Left ventricle myocardium inferior (tissue), 1 donor: ENCODE results near the gene DPP6. TPM values are rescaled to one million over a fixed set of nuclear protein-coding genes. Genes with fewer than 3 reads are reported as not detected.

Experiments
- DNase-seq: peaks from one replicate; pipeline ENCODE4 v3.0.0-alpha.2; 2020
- H3K27ac ChIP-seq: fragments of 200-600 bp; replicated peaks from 2 replicates; pipeline ENCODE4 v1.8.0; 2021
- H3K27me3 ChIP-seq: fragments of 200-600 bp; 2 replicates; pipeline ENCODE4 v1.8.0; 2021; ENCODE audit warnings: low read depth
- H3K36me3 ChIP-seq: fragments of 200-600 bp; 2 replicates; pipeline ENCODE4 v1.8.0; 2021
- H3K4me1 ChIP-seq: fragments of 200-600 bp; 2 replicates; pipeline ENCODE4 v1.8.0; 2021
- H3K4me3 ChIP-seq: fragments of 200-600 bp; 2 replicates; pipeline ENCODE4 v1.8.0; 2021; ENCODE audit warnings: mild to moderate bottlenecking, moderate library complexity
- H3K9me3 ChIP-seq: fragments of 200-600 bp; replicated peaks from 2 replicates; pipeline ENCODE4 v1.8.0; 2021
- intact Hi-C: fragments of 100-400 bp; cut with micrococcal nuclease; formaldehyde crosslinking; loops from one replicate; pipeline ENCODE4 v1.11.0; 2022
- total RNA-seq: library from RNA; stranded (reverse); fragmentation: NEBNext Ultra II Directional; extraction: Animal tissue kit (Norgen Biotek cat#: 25700); gene quantifications from one replicate; pipeline ENCODE4 v1.2.1, GENCODE V29; 2021
- TF ChIP-seq, protein P1 (sequence below): fragments of 200-600 bp; IDR thresholded peaks from 2 replicates; pipeline ENCODE4 v1.8.0; 2021; ENCODE audit warnings: antibody characterized with exemption, mild to moderate bottlenecking, borderline replicate concordance
- donor health status: DM: no; HTN: yes; CAD: no; lungs with severe emphysema.

Gene DPP6
- total RNA-seq, 1 donor from 2014 or later: 0.25 TPM

DNA sequence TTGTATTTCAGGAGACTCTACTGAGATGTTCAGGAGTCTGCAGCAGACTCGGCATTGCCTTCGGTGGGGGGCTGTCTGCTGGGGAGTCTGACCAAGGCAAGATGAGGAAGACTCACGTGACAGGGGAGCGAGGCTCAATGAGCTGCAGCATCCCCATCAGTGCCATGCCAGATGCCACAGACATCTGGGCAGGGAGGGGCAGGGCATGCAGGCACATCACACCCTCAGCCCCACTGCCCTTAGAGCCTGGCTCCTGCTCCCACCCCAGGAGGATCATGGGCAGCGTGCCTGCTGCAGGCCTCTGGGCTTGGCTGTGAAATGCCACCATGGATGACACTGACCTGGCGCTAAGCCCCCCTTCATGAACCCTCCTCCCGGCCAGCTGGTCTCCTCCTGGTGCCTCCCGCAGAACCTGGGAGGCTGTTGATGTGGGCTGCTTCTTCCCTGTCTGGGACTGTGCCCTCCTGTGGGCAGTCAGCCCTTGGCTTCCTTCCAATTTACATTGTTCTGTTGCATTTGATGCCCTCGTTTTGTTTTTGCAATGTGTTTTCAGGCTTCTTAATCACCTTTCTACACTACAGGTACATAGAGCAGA lies 715.7 kb downstream of the DPP6 start:
- Histone ChIP-seq H3K4me3 (no peak overlapping the region), H3K27ac (no peak overlapping the region), H3K4me1 (no peaks in the 10 kb centered on the region), H3K36me3 (no peaks in the 10 kb centered on the region), H3K27me3 (peaks cover 67% of the 10 kb centered on the region), H3K9me3 (no peaks in the 10 kb centered on the region)
- DNase-seq: no peak
- TF ChIP-seq, protein P1, sequence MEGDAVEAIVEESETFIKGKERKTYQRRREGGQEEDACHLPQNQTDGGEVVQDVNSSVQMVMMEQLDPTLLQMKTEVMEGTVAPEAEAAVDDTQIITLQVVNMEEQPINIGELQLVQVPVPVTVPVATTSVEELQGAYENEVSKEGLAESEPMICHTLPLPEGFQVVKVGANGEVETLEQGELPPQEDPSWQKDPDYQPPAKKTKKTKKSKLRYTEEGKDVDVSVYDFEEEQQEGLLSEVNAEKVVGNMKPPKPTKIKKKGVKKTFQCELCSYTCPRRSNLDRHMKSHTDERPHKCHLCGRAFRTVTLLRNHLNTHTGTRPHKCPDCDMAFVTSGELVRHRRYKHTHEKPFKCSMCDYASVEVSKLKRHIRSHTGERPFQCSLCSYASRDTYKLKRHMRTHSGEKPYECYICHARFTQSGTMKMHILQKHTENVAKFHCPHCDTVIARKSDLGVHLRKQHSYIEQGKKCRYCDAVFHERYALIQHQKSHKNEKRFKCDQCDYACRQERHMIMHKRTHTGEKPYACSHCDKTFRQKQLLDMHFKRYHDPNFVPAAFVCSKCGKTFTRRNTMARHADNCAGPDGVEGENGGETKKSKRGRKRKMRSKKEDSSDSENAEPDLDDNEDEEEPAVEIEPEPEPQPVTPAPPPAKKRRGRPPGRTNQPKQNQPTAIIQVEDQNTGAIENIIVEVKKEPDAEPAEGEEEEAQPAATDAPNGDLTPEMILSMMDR: no peak
- intact Hi-C loops: no loop called here

DNA sequence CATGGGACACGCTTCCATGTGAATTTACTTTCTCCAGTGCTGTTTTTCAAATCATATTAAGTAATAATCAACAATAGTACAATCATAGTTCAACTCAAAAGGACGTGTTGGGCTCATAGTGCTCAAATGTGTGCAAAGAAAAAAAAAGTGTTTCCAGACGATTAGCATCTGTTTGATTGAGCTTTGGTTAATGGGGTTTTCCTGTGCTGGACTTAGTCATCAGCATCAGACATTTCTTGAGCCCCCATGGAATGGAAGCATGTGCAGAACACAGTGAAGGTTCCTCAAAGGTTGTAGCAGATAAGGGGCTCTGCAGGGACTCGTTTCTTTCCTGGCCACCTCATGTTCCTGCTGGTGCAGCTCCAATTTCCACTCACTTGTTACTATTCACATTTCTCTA lies 716.8 kb downstream of the DPP6 start:
- no peaks in the 10 kb centered on the region for H3K4me1 ChIP-seq
- H3K36me3 ChIP-seq: no peaks in the 10 kb centered on the region
- intact Hi-C loops: no loop called here
- TF ChIP-seq, protein P1: no peak
- no peak overlapping the region for H3K27ac ChIP-seq
- no peak overlapping the region for H3K4me3 ChIP-seq
- no peaks in the 10 kb centered on the region for H3K9me3 ChIP-seq
- H3K27me3 ChIP-seq: peaks cover 60% of the 10 kb centered on the region
- DNase-seq: no peak

DNA sequence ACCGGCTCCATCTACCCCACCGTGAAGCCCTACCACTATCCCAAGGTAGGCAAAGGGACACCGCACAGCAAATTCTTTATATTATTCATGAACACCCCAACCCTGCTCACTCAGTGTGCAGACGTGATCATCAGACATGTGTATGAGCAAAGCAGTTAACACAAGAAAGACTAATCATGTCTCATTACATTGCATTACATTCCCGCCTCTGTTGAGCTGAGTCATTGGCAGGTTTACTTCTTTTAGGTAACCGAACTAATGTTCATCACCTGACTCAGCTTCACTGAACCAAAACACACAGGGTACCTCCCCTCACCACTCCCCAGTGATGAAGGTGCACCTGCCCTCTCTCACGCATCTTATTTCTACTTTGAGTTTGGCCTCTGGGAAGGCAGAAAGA lies 717.3 kb downstream of the DPP6 start:
- no peak for DNase-seq
- intact Hi-C loops: no loop called here
- Histone ChIP-seq H3K27ac (no peak overlapping the region), H3K27me3 (peaks cover 55% of the 10 kb centered on the region), H3K9me3 (no peaks in the 10 kb centered on the region), H3K36me3 (no peaks in the 10 kb centered on the region), H3K4me1 (no peaks in the 10 kb centered on the region), H3K4me3 (no peak overlapping the region)
- TF ChIP-seq, protein P1: no peak

- H3K36me3 ChIP-seq: no peaks in the 10 kb centered on the region
- no peak for DNase-seq
- no peaks in the 10 kb centered on the region for H3K9me3 ChIP-seq
- H3K4me3 ChIP-seq: no peak overlapping the region
- no peaks in the 10 kb centered on the region for H3K4me1 ChIP-seq
- intact Hi-C loops: no loop called here
- H3K27ac ChIP-seq: no peak overlapping the region
- TF ChIP-seq, protein P1: no peak
- H3K27me3 ChIP-seq: peaks cover 49% of the 10 kb centered on the region
Measured at GRCh38 chr7:154770361-154770760, 718.2 kb downstream of the DPP6 start.

DNA sequence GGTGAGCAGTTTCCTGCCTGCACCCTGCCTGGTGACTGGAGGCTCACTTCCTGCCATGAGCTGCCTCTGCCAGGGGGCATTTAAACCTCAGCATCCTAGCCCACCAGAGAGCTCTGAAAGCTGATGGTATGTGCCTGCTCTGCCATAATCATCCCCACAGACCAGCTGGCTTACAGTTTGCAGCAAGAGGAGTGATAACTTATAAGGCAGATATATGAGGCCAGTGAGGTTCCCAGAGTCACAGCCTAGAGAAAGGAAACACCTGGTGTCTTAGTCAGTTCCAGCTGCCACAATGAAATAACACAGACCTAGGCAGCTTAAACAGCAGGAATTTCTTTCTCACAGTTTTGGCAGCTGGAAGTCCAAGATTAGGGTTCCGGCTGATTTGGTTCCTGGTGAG lies 718.8 kb downstream of the DPP6 start:
- no peak for DNase-seq
- intact Hi-C loops: no loop called here
- Histone ChIP-seq H3K4me3 (no peak overlapping the region), H3K9me3 (no peaks in the 10 kb centered on the region), H3K36me3 (no peaks in the 10 kb centered on the region), H3K27ac (no peak overlapping the region), H3K4me1 (no peaks in the 10 kb centered on the region), H3K27me3 (peaks cover 43% of the 10 kb centered on the region)
- TF ChIP-seq, protein P1: no peak
